ENCODE results near the gene PSMB10. TPM values are rescaled to one million over a fixed set of nuclear protein-coding genes. Genes with fewer than 3 reads are reported as not detected.

The PSMB10 gene
- 100 to 1,000 TPM in 1 of 6 donors, 10 to 100 TPM in 5; 48.2 to 106 (median 60.6) TPM for total RNA-seq

DNA sequence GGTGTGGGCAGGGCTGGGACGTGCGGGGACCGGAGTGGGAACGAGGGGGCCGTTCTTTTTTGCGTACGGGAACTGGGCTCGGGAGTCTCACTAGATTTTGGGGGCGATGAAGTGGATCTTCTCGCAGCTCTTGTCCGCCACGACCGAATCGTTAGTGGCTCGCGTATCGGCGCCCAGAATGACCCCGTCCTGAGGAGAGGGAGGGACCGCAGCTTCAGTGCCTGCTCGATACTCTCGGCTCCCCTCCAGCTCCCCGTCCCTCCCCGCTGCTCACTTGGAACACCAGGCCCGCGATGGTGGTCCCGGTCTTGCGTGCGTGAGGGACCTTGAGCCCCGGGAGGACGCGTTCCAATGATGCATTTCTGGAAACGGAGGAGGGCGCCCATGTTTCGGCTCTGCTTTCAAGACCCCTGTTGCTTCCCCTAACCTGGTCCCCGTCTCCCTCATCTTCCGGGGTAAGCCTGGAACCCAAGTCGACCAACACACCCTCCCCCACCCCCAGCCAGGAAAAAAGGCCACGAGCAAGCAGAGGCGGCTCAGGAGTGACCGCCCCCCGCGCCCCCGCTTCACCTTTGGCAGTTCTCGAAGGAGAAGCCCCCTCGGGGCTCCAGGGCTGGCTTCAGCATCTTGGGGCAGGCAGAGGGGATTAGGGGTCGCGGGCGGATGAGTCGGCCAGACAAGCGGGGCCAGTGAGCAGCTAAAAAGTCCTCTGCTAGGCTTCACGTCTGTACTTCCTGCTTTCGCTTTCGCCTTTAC is at the start of gene PSMB10:
Gene PSMB10 (minus strand): TSS at position 727 of the 756 bp plus-strand sequence. CDS start 101 bp downstream, at position 626.
- peaks cover 17 to 36% (median 20%) of the 10 kb centered on the region in 4 donors for H3K4me1 ChIP-seq
- TF ChIP-seq EP300 (IDR thresholded peaks at IDR 0.05) (no peak), POLR2A (IDR thresholded peaks at IDR 0.05) (peak in 3 of 4 donors; percentile 43 to 80 (median 64)), POLR2AphosphoS5 (IDR thresholded peaks at IDR 0.05) (peak; percentile 43 to 56)
- TF ChIP-seq, protein P1, sequence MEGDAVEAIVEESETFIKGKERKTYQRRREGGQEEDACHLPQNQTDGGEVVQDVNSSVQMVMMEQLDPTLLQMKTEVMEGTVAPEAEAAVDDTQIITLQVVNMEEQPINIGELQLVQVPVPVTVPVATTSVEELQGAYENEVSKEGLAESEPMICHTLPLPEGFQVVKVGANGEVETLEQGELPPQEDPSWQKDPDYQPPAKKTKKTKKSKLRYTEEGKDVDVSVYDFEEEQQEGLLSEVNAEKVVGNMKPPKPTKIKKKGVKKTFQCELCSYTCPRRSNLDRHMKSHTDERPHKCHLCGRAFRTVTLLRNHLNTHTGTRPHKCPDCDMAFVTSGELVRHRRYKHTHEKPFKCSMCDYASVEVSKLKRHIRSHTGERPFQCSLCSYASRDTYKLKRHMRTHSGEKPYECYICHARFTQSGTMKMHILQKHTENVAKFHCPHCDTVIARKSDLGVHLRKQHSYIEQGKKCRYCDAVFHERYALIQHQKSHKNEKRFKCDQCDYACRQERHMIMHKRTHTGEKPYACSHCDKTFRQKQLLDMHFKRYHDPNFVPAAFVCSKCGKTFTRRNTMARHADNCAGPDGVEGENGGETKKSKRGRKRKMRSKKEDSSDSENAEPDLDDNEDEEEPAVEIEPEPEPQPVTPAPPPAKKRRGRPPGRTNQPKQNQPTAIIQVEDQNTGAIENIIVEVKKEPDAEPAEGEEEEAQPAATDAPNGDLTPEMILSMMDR (IDR thresholded peaks at IDR 0.05): no peak
- WGBS, 2 donors: 0 to 1% methylated on average over 17 to 50 of the region's 54 CpGs
- peak; percentile 40 to 88 for DNase-seq
- peak within 1 kb of the TSS; percentile 92 to 98 (median 95) for H3K27ac ChIP-seq
- peak; percentile 76 to 82 for ATAC-seq (ENCODE audit: low FRiP score in 2 of 2)
- peak within 1 kb of the TSS; percentile 74 to 95 (median 91) for H3K4me3 ChIP-seq
- H3K27me3 ChIP-seq: no peaks in the 10 kb centered on the region
- H3K9me3 ChIP-seq: no peaks in the 10 kb centered on the region
- H3K36me3 ChIP-seq: peaks cover 0 to 43% (median 37%) of the 10 kb centered on the region in 4 donors

DNA sequence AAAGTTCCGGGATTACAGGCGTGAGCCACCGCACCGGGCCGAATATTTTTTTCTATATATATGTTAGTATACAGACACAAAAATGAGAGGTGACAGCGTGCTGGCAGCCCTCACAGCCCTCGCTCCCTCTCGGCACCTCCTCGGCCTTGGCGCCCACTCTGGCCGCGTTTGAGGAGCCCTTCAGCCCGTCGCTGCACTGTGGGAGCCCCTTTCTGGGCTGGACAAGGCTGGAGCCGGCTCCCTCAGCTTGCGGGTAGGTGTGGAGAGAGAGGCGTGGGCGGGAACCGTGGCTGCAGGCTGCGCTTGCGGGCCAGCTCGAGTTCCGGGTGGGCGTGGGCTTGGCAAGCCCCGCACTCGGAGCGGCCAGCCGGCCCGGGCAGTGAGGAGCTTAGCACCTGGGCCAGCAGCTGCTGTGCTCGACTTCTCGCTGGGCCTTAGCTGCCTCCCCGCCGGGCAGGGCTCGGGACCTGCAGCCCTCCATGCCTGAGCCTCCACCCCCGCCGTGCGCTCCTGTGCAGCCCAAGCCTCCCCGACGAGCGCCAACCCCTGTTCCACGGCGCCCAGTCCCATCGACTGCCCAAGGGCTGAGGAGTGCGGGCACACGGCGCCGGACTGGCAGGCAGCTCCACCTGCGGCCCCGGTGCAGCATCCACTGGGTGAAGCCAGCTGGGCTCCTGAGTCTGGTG is 45.5 kb upstream of the PSMB10 start:
- no peaks in the 10 kb centered on the region for H3K9me3 ChIP-seq
- no peak for TF ChIP-seq POLR2AphosphoS5 (IDR thresholded peaks at IDR 0.05)
- TF ChIP-seq POLR2A (IDR thresholded peaks at IDR 0.05): no peak
- TF ChIP-seq EP300 (IDR thresholded peaks at IDR 0.05): no peak
- TF ChIP-seq, protein P1 (IDR thresholded peaks at IDR 0.05): no peak
- H3K27ac ChIP-seq: no peak overlapping the region
- DNase-seq (peak in 1 of 2 donors; percentile 79), ATAC-seq (ENCODE audit: low FRiP score in 2 of 2) (no peak)
- no peak overlapping the region for H3K4me3 ChIP-seq
- H3K36me3 ChIP-seq: no peaks in the 10 kb centered on the region
- H3K27me3 ChIP-seq: no peaks in the 10 kb centered on the region
- 97 to 98% methylated on average over 29 to 38 of the region's 49 CpGs for WGBS, 2 donors
- H3K4me1 ChIP-seq: peaks cover 26 to 33% (median 28%) of the 10 kb centered on the region in 4 donors

DNA sequence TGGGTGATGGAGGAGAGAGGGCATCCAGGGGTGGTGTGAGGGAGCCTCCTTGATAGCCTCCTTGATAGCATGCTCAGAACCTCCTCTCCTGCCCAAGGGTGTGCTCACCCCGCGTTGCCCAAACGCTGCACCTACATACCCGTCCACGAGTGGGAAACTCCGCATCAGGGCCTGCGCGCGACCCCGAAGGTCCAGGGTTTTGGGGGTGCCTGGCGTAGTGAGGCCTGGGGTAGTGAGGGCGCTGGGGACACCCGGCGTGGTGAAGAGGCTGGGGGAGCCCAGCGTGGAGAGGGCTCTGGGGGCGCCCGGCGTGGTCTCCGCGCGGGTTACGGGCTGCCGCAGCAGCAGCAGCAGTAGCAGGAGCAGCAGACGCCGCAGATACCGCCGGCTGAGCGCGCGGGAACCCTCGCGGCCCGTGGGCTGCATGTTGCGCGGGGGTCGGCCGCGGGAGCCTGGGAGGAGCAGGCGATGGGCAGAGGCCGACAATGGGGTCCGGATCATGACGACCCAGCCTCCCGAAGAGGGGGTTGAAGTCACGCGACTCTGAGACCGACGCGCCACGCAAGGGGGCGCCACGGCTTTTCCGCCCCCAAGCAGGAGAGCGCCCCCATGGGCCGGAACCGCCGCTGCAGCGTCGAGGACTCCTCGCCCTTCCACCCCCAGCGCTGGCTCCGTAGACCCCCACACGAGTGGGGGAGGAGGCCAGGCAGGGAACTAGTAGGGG is 43.5 kb upstream of the PSMB10 start, which contains the start of gene DPEP3:
Gene DPEP3 (minus strand): TSS at position 545 of the 724 bp plus-strand sequence. CDS start 119 bp downstream, at position 426.
- WGBS, 2 donors: 74 to 75% methylated on average over 37 to 61 of the region's 62 CpGs
- Histone ChIP-seq H3K27ac (no peak within 1 kb of the TSS), H3K4me3 (no peak within 1 kb of the TSS), H3K36me3 (no peaks in the 10 kb centered on the region), H3K9me3 (no peaks in the 10 kb centered on the region), H3K4me1 (peaks cover 16 to 21% (median 18%) of the 10 kb centered on the region in 4 donors), H3K27me3 (no peaks in the 10 kb centered on the region)
- DNase-seq (peak in 1 of 2 donors; percentile 82), ATAC-seq (ENCODE audit: low FRiP score in 2 of 2) (peak in 1 of 2 donors; percentile 21)
- no peak for TF ChIP-seq EP300 (IDR thresholded peaks at IDR 0.05)
- TF ChIP-seq, protein P1 (IDR thresholded peaks at IDR 0.05): peak in 1 of 6 experiments; percentile 46

GRCh38 chr16:67977469-67978227 is 41.0 kb upstream of the PSMB10 start:
- Histone ChIP-seq H3K4me1 (no peaks in the 10 kb centered on the region), H3K36me3 (no peaks in the 10 kb centered on the region), H3K4me3 (no peak overlapping the region), H3K27ac (no peak overlapping the region), H3K27me3 (no peaks in the 10 kb centered on the region), H3K9me3 (no peaks in the 10 kb centered on the region)
- DNase-seq (no peak), ATAC-seq (ENCODE audit: low FRiP score in 2 of 2) (no peak)
- WGBS, 2 donors: 83 to 88% methylated on average over 7 to 9 of the region's 9 CpGs
- TF ChIP-seq, protein P1 (IDR thresholded peaks at IDR 0.05): no peak
- no peak for TF ChIP-seq POLR2A (IDR thresholded peaks at IDR 0.05)
- TF ChIP-seq EP300 (IDR thresholded peaks at IDR 0.05): no peak

Measured in upper lobe of left lung (tissue), 6 donors.